Duodenal mucosa (tissue), 2 donors: ENCODE data around the gene BATF.

Experiments
- H3K27ac ChIP-seq: one replicate; pipeline ENCODE4 v1.7.0; 2013; ENCODE audit warnings: low read depth, low read length
- H3K27me3 ChIP-seq, 2 donors: one replicate each; pipeline ENCODE4 v1.7.0; 2013; ENCODE audit warnings: low read length in 2 of 2, control low read depth in 1 of 2; ENCODE audit not compliant: insufficient read depth in 2 of 2, control insufficient read depth in 1 of 2
- H3K36me3 ChIP-seq, 2 donors: one replicate each; pipeline ENCODE4 v1.7.0; 2013; ENCODE audit warnings: low read length in 2 of 2, control low read depth in 1 of 2; ENCODE audit not compliant: insufficient read depth in 2 of 2, control insufficient read depth in 1 of 2
- H3K4me1 ChIP-seq, 2 donors: one replicate each; pipeline ENCODE4 v1.7.0; 2013; ENCODE audit warnings: low read length in 2 of 2, control low read depth in 1 of 2; ENCODE audit not compliant: insufficient read depth in 2 of 2, control insufficient read depth in 1 of 2
- H3K4me3 ChIP-seq, 2 donors: one replicate each; pipeline ENCODE4 v1.7.0; 2013; ENCODE audit warnings: low read length in 2 of 2, low read depth in 1 of 2
- H3K9ac ChIP-seq, 2 donors: one replicate each; pipeline ENCODE4 v1.7.0; 2013; ENCODE audit warnings: low read length in 2 of 2, low read depth in 1 of 2
- H3K9me3 ChIP-seq, 2 donors: one replicate each; pipeline ENCODE4 v1.7.0; 2013; ENCODE audit warnings: low read length in 2 of 2, control low read depth in 1 of 2; ENCODE audit not compliant: control insufficient read depth in 1 of 2

Gene BATF

DNA sequence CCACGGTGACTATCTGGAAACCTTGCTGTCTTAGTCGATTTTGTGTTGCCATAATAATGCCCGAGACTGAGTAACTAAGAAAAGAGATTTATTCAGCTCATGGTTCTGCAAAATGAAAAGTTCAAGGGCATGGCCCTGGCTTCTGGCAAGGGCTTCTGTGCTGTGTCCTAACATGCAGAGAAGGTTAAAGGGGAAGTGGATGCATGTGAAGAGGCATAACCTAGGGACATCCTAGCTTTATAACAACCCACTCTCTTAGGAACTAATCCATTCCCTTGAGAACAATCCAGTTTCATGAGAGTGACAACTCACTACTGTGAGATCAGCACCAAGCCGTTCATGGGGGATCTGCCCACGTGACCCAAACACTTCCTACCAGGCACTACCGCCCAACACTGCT is 67.7 kb downstream of the BATF start:
- Histone ChIP-seq H3K4me3 (no peak overlapping the region), H3K36me3 (peaks cover 0 to 12% of the 10 kb centered on the region in 2 donors), H3K9ac (no peak overlapping the region), H3K9me3 (peaks cover 2 to 4% of the 10 kb centered on the region in 2 donors), H3K27ac (no peak overlapping the region), H3K27me3 (no peaks in the 10 kb centered on the region), H3K4me1 (peaks cover 11 to 13% of the 10 kb centered on the region in 2 donors)

DNA sequence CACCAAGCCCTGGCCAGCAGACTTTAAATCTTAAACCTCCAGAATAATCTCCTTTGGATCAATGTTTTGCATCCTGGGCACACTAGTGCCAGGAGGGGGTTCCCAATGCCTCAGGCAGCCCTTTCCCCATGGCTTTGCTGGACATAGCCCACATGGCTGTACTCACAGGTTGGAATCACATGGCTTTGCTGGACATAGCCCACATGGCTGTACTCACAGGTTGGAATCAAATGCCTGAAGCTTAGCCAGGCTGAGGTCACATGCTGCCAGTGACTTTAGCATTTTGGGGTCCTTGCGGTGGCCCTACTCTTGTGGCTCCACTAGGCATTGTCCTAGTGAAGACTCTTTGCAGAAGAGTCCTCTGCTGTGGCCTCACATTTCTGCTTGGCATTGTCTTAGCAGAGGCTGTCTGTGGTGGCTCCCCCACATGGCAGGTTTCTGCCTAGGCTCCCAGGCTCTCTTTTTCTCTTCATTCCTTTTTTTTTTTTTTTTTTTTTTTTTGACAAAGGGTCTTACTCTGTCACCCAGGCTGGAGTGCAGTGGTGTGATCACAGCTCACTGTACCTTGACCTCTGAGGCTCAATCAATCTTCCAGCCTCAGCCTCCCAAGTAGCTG is 69.2 kb downstream of the BATF start:
- H3K4me3 ChIP-seq: no peak overlapping the region
- H3K4me1 ChIP-seq: peaks cover 7 to 13% of the 10 kb centered on the region in 2 donors
- H3K27ac ChIP-seq: no peak overlapping the region
- no peaks in the 10 kb centered on the region for H3K27me3 ChIP-seq
- peaks cover 0 to 12% of the 10 kb centered on the region in 2 donors for H3K36me3 ChIP-seq
- H3K9ac ChIP-seq: no peak overlapping the region
- H3K9me3 ChIP-seq: peaks cover 2 to 4% of the 10 kb centered on the region in 2 donors

DNA sequence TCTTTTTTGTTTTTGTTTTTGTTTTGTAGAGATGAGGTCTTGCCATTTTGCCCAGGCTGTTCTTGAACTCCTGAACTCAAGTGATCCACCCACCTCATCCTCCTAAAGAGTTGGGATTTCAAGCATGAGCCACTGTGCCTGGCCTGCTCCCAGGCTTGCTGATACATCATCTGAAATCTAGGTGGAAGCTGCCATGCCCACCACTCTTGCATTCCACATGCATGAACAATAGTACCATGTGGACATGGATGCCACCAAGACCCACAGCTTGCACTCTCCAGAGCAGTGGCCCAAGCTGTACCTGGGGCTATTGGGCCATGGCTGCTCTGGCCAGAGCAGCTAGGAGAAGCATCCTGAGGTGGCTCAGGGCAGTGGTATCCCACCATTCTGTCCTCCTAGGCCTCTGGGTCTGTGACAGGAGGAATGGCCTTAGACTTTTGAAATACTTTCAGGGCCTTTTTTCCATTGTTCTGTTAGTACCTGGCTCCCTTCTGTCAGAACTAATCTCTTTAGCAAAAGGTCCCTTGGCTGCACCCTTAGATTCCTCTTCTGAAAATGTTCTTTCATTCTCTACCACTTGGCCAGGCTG is 69.8 kb downstream of the BATF start:
- Histone ChIP-seq H3K9me3 (peaks cover 2 to 4% of the 10 kb centered on the region in 2 donors), H3K36me3 (peaks cover 0 to 12% of the 10 kb centered on the region in 2 donors), H3K27me3 (no peaks in the 10 kb centered on the region), H3K9ac (no peak overlapping the region), H3K4me1 (peaks cover 6 to 7% of the 10 kb centered on the region in 2 donors), H3K4me3 (no peak overlapping the region), H3K27ac (no peak overlapping the region)

DNA sequence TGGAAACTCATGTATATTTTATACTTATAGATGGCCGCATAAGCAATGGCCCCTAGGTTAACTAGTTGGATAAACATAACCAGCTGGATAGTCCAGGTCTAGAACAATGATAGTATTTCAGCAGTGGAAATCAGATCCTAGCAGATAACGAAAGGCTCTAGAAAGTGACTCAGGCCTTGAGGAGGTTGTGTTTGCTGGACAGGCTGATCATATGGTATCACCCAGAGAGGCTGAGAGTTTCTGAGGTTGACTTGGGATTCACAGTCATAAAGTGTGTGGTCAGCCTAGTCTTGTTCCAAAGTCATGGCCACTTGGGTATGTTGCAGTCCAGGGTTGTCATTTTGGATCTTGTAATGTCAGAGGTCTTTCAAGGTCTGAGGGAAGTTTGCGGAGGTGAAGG is 73.0 kb downstream of the BATF start:
- no peak overlapping the region for H3K4me3 ChIP-seq
- H3K27me3 ChIP-seq: no peaks in the 10 kb centered on the region
- H3K9me3 ChIP-seq: peaks cover 2 to 4% of the 10 kb centered on the region in 2 donors
- H3K4me1 ChIP-seq: peaks cover 6 to 7% of the 10 kb centered on the region in 2 donors
- H3K9ac ChIP-seq: no peak overlapping the region
- peaks cover 0 to 12% of the 10 kb centered on the region in 2 donors for H3K36me3 ChIP-seq
- no peak overlapping the region for H3K27ac ChIP-seq
